GM18907 (cell line): ENCODE data around the gene CMSS1.

ENCODE experiments used
- ATAC-seq: cut with Tn5 transposase; IDR thresholded peaks from one replicate; pipeline ENCODE4 v1.9.1; 2021; ENCODE audit warnings: mild to moderate bottlenecking, moderate library complexity; ENCODE audit not compliant: unreplicated experiment

Gene CMSS1

GRCh38 chr3:100159331-100160153, 341.9 kb downstream of the CMSS1 start:
- no peak for ATAC-seq

- ATAC-seq, result no peak
Observed at GRCh38 chr3:100160521-100160920, 342.9 kb downstream of the CMSS1 start.

GRCh38 chr3:100163787-100164186, 346.1 kb downstream of the CMSS1 start:
- no peak for ATAC-seq

- no peak for ATAC-seq
Observed at GRCh38 chr3:100164743-100165142, 347.1 kb downstream of the CMSS1 start.

- no peak for ATAC-seq
Observed at GRCh38 chr3:100165926-100166550, 348.4 kb downstream of the CMSS1 start.

GRCh38 chr3:100169201-100169920, 351.7 kb downstream of the CMSS1 start:
- ATAC-seq, result no peak

GRCh38 chr3:100170486-100170885, 352.8 kb downstream of the CMSS1 start:
- no peak for ATAC-seq

- no peak for ATAC-seq
Observed at GRCh38 chr3:100171211-100171914, 353.7 kb downstream of the CMSS1 start.

- ATAC-seq, result no peak
Observed at GRCh38 chr3:100173961-100174360, 356.3 kb downstream of the CMSS1 start.

GRCh38 chr3:100175637-100176280, 358.1 kb downstream of the CMSS1 start:
- ATAC-seq, result no peak

- ATAC-seq, result no peak
Observed at GRCh38 chr3:100179692-100180349, 362.2 kb downstream of the CMSS1 start.

GRCh38 chr3:100183608-100184125, 366.0 kb downstream of the CMSS1 start:
- no peak for ATAC-seq

GRCh38 chr3:100184948-100185570, 367.4 kb downstream of the CMSS1 start:
- ATAC-seq, result no peak

GRCh38 chr3:100185847-100186246, 368.2 kb downstream of the CMSS1 start:
- ATAC-seq, result no peak

GRCh38 chr3:100189444-100189964, 371.8 kb downstream of the CMSS1 start:
- ATAC-seq, result no peak

GRCh38 chr3:100195375-100195774, 377.7 kb downstream of the CMSS1 start:
- no peak for ATAC-seq

GRCh38 chr3:100197876-100198275, 380.2 kb downstream of the CMSS1 start:
- ATAC-seq, result no peak

GRCh38 chr3:100198579-100199269, 381.1 kb downstream of the CMSS1 start:
- no peak for ATAC-seq

- ATAC-seq, result no peak
Observed at GRCh38 chr3:100205171-100205570, 387.5 kb downstream of the CMSS1 start.
